HG02981 (cell line): ENCODE measurements around the gene PKD1.

Experiments used
- ATAC-seq: cut with Tn5 transposase; IDR thresholded peaks from one replicate; pipeline ENCODE4 v1.9.1; 2021; ENCODE audit warnings: mild to moderate bottlenecking, moderate library complexity; ENCODE audit not compliant: unreplicated experiment

Gene PKD1

DNA sequence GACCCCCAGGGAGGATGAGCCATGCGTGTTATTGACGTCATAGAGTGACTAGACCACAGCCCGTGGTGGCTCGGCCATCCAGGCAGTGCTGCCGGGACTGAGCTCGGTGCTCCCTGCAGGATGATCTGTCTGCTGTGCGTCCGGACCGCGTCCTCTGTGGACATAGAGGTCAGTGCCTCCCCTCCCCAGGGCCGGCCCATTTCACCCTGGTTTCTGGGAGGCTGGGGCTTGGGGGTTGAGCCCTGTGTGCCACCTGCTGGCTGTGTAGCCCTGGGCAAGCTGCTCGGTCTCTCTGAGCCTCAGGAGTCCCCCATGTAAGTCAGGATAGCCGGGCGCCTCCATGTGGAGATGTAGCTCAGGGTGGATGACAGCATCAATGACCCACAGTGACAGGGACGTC, 79.6 kb downstream of the PKD1 start:
- ATAC-seq: no peak

DNA sequence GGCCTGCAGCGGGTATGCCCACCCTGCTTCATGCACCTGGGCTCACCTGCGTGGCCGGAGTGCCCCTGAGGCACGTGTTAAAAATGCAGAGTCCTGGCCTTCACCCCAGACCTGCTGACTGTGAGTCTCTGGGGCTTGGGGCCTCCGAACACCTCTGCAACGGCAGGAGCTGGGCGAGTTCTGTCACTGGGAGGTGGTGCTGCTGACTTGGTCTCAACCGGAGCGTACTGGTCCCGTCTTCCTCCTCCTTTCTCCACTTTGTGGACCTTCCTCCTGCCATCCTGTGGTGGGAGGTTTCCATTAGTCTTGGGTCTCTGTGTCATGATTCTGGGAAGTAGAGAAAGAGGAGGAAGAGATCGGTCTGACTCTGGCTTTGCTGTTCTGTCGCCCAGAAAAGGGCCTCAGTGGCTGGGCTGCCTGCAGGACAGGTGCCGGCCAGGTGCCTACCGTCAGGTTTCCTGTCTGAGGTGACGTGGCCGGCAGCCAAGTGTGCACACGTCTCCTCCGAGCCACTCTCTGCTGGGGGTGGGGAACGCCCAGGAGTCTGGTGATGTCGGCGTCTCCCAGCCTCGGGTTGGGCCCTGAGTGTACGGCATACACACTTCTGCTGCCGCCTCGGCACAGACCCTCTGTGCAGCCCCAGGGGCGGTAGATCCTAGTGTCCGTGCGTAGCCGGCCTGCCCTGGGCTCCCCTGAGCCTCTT, 81.0 kb downstream of the PKD1 start:
- ATAC-seq: no peak

- ATAC-seq: no peak
These were observed 81.8 kb downstream of the PKD1 start for GRCh38 chr16:2053897-2054296.

DNA sequence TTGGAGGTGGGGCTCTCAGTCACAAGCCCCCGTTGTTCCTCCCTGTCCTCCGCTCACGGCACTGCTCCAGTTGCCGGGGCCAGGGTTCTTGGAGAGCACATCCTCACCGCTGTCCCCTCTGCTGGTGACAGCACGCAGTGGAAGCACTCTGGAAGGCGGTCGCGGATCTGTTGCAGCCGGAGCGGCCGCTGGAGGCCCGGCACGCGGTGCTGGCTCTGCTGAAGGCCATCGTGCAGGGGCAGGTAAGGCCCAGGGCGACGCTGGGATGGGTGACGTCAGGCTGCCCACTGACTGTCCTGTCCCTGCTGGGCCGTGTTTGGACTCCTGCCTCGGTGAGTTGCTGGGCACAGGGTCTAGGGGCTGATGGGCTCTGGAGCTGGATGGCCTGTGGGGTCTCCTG, 82.5 kb downstream of the PKD1 start:
- no peak for ATAC-seq

- no peak for ATAC-seq
These were observed 87.6 kb downstream of the PKD1 start for GRCh38 chr16:2048116-2048543.

- ATAC-seq: peak; percentile 94
These were observed 88.2 kb downstream of the PKD1 start, which contains the start of the genes NTHL1 and TSC2 for GRCh38 chr16:2047330-2048115. NTHL1 (minus strand) TSS chr16:2047834; CDS start chr16:2047823, 11 bp downstream. TSC2 (plus strand) TSS chr16:2047985; CDS start chr16:2048616, 631 bp downstream.

GRCh38 chr16:2046893-2047329, 88.8 kb downstream of the PKD1 start:
- ATAC-seq: no peak

DNA sequence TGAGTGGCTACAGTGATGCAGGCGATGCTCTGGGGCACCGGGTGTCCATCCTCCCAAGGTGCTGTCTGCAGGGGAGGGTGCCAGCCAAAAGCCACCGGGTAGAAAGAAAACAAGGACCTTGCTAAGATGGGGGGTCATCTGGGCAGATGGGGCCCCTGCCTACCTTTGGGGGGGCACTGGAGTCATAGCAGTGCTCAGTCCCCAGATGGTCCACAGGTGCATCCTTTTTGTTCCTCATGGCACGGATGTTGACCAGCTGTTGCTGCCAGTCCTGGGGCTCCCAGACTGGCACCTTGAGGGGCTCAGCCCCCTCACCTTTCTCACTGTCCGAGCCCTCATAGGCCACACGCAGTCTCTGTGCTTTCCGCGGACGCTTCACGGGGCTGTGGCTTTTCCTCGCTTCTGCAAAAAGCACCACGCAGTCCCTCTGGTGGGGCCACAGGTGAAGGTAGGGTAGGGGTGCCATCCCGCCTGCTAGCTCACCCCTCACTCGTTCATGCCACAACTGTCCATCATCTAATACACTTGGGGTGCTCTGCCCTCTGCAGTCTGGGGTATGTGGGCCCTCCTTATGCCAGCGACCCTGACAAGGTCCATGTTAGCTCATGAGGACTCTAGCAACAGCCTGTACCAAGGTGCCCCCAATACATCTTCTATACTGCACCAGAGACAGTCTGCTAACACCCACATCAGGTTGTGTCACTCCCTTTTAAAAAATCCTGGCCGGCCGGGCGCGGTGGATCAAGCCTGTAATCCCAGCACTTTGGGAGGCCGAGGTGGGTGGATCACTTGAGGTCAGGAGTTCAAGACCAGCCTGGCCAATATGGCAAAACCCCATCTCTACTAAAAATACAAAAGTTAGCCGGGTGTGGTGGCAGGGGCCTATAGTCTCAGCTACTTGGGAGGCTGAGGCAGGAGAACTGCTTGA, 89.5 kb downstream of the PKD1 start:
- no peak for ATAC-seq

DNA sequence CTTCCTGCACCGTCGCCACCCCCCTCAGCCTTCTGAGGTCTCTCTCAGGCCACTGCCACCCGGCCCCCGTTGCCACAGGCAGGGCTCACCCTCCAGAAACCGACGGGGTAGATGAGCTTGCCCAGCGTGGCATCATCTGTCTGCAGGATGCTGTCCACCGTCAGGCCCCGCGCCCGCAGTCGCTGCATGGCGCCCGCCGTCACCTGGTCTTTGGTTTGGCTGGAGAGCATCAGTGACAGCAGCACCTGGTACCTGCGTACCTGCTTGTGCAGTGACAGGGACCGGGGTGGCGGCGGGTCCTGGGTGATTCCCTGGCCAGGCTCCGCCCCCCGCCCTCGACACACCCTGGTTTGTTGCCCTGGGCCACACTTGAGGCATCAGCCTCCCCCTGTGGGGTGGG, 91.2 kb downstream of the PKD1 start:
- no peak for ATAC-seq

DNA sequence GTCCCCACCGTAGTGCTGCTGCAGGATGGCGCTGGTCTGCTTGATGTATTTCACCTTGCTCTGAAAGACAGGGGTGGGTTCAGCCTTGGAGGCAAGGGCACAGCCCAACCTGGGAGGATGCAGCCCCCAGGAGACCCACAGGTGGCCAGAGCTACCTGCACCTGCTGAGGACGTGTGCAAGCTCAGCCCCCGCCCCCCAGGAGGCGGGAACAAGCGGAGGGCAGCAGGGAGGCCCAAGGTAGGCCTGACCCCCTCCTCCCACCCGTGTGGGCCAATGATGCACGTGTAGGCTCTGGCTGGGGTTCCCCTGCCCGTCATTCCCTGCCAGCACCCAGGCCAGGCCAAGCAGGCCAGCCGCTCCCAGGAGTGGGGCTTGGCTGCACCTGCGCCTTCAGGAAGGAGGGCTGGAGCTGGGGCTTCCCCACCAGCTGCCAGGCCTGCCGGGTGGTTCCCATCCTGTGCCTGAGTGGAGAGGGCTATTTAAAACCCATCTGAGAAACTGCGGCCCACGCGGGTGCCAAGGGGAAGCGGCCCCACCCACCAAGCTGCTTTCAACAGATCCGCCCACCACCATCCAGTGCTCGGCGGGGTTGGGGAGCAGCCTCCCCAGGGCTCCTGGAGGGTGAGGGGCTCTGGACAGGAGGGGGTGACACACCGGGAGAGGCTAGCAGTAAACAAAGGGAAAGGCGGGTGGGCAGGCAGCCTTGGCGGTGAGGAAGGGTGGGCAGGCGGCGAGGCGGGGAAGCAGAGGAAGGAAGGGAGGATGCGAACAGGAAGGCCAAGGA, 91.8 kb downstream of the PKD1 start:
- ATAC-seq: no peak

- no peak for ATAC-seq
These were observed 92.6 kb downstream of the PKD1 start for GRCh38 chr16:2042986-2043666.

DNA sequence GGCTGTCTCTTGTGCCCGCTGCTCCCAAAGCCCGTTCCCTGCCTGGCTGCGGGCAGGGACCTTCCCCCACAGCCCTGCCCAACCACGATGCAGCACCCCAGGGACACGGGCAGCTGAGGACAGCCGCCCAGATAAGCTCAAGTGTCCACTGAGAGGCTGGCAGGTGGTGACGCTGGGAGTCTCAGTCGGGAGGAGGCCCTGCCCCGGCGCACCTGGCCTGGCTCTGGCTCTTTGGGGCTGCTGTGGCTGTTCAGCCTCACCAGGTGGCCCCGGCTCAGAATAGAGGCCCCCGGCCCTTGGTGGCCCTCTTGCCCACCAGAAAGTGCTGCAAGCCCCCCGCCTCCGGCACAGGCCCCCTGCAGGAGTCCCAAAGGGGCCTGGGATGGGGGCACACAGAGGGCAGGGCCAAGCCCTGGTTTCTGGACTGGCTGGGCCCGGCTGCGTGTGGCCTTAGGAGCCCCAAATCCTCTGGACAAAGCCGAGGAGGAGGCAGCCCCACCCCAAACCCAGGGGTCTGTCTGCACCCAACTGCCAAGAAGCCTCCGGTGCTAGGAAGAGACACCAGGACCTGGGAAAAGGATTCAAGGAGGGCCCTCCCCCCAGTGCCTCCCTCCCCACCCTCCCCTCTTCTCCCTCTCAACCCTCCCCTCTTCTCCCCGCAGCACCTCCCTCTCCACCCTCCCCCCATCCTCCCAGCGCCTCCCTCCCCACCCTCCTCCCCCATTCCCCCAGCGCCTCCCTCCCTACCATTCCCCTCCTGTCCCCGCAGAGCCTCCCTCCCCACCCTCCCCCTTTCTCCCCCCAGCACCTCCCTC, 93.3 kb downstream of the PKD1 start:
- ATAC-seq: no peak

DNA sequence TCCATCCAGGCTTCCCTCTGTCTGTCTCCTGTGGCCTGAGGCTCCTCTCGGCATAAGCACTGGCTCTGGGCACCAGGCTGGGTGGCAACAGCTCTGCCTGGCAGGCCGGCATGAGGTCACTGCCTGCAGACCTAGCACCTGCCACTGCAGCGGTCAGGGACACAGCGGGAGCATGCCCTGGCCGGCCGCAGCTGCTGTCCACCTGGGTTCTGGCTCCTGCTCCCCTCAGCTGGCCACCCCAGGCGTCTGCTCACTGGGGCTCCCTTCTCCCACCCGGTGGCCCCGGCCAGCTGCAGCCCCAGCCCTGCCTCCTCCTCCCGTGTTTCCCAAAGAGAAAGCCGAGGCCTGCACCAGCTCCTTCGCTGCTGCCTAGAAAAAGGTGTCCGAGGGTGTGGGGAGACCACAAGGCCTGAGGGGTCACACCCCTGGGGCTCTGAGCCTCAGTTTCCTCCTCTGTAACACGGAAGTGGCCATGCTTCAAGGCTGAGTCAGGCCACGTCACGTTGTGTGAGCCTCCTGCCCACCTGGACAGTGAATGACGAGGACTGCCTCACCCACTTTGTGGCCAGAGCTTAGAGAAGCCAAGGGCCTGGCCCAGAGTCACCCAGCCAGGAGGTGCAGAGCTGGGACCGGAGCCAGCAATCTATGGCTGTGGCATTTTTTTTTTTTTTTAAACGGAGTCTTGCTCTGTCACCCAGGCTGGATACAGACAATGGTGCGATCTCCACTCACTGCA, 94.7 kb downstream of the PKD1 start:
- ATAC-seq: no peak

DNA sequence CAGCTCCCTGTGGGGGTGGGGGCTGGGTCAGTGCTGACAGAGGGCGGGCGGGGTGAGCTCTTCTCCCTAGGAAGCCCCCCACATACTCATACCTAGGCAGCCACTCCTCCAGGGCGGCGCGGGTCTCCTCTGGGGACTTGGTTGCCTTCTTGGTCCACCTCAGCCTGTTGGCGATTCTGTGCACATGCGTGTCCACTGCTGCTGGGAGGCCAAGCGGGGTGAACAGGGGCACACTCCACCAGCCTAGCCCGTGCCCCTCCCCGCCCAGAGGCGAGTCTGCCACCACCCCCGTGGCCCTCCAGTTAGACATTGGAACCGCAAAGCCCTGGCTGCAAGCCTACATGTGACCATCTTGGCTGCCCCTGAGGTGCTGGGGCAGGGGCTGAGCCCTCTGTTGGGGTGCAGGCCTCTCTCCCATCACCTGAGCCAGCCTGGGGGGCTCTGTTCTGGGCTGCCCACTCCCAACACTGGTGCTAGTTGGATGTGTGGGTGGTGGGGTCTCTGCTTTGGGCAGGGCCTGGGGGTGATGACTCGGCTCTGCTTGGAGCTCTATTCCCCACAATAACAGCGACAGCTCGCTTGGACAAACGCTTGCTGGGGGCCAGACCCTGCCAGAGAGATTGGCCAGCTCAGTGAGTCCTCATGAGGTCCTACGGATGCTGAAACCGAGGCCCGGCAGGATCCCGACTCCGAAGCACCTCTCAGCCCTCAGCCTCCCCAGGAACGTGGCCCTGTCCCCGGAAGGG, 95.5 kb downstream of the PKD1 start:
- no peak for ATAC-seq

- ATAC-seq: no peak
These were observed 96.2 kb downstream of the PKD1 start for GRCh38 chr16:2039274-2040031.
